Psoas muscle (tissue), 8 donors: ENCODE data around the gene B3GNT8. TPM values are rescaled to one million over a fixed set of nuclear protein-coding genes. Genes with fewer than 3 reads are reported as not detected.

Experiments used
- ATAC-seq, 4 donors: fragments of 200-7000 bp; cut with Tn5 transposase; one replicate each; pipeline ENCODE4 v1.9.1; 2020; ENCODE audit warnings: moderate library complexity in 3 of 4, mild to moderate bottlenecking in 2 of 4
- DNase-seq, 2 donors: peaks; one replicate each; pipeline ENCODE4 v3.0.0-alpha.2; 2020
- H3K27ac ChIP-seq: fragments of 200-600 bp; one replicate; pipeline ENCODE4 v1.8.0; 2022
- H3K27me3 ChIP-seq, 3 donors: fragments of 200-600 bp in 1 of 3; one replicate each; pipeline versions ENCODE4 v1.6.1 to v1.8.0; 2013 to 2022; ENCODE audit warnings: low read length in 2 of 3, mild to moderate bottlenecking in 2 of 3, moderate library complexity in 1 of 3; ENCODE audit not compliant: insufficient read depth in 3 of 3
- H3K36me3 ChIP-seq, 2 donors: fragments of 200-600 bp in 1 of 2; one replicate each; pipeline versions ENCODE4 v1.6.1 to v1.8.0; 2013 to 2022; ENCODE audit warnings: low read depth in 1 of 2, mild to moderate bottlenecking in 1 of 2, moderate library complexity in 1 of 2; ENCODE audit not compliant: insufficient read depth in 1 of 2
- H3K4me1 ChIP-seq: fragments of 200-600 bp; one replicate; pipeline ENCODE4 v1.8.0; 2022
- H3K4me3 ChIP-seq: fragments of 200-600 bp; one replicate; pipeline ENCODE4 v1.8.0; 2022; ENCODE audit warnings: mild to moderate bottlenecking
- H3K9me3 ChIP-seq: fragments of 200-600 bp; one replicate; pipeline ENCODE4 v1.8.0; 2022
- WGBS, 3 donors: extraction: QIAGEN DNeasy Blood & Tissue Kit; methylation state at CpG; one replicate each; pipeline versions ENCODE4 v1.1.6 to v1.1.7; 2013; 5-methylcytosine and 5-hydroxymethylcytosine counted together
- intact Hi-C, 2 donors: fragments of 100-400 bp; cut with DNase I; formaldehyde crosslinking; loops; one replicate each; pipeline versions ENCODE4 v1.11.0 to v1.14.2; 2022
- polyA plus RNA-seq, 3 donors: library from polyadenylated mRNA; stranded (reverse); fragments of 200-250 nt; gene quantifications; one replicate each; pipeline ENCODE4 v1.2.3, GENCODE V29; 2013
- total RNA-seq, 4 donors: library from RNA; stranded (reverse); fragmentation: NEBNext Ultra II Directional in 2 of 4; extraction: Animal tissue kit (Norgen Biotek cat#: 25700) in 2 of 4; gene quantifications; one replicate each; pipeline versions ENCODE4 v1.2.1 to v1.2.4, GENCODE V29; 2021 to 2023
- TF ChIP-seq, protein P1 (sequence below): fragments of 200-600 bp; IDR thresholded peaks from one replicate; pipeline ENCODE4 v1.8.0; 2022; ENCODE audit warnings: antibody characterized with exemption
- donor health status: healthy with polysubstance abuse.
- donor health status: DM: no; HTN: no; CAD: no; lungs with moderate emphysema.
- donor health status: Bipolar disorder and iron deficiency.
- donor health status: healthy.
- donor health status: DM: yes; HTN: yes; CAD: no.
- donor health status: DM: no; HTN: no; CAD: no.
- donor health status: DM: no; HTN: no; CAD: no.
- donor health status: DM: yes; HTN: yes; CAD: no.

The B3GNT8 gene
- total and polyA plus RNA-seq, 7 donors: 0.55 to 1.9 (median 0.96) TPM

DNA sequence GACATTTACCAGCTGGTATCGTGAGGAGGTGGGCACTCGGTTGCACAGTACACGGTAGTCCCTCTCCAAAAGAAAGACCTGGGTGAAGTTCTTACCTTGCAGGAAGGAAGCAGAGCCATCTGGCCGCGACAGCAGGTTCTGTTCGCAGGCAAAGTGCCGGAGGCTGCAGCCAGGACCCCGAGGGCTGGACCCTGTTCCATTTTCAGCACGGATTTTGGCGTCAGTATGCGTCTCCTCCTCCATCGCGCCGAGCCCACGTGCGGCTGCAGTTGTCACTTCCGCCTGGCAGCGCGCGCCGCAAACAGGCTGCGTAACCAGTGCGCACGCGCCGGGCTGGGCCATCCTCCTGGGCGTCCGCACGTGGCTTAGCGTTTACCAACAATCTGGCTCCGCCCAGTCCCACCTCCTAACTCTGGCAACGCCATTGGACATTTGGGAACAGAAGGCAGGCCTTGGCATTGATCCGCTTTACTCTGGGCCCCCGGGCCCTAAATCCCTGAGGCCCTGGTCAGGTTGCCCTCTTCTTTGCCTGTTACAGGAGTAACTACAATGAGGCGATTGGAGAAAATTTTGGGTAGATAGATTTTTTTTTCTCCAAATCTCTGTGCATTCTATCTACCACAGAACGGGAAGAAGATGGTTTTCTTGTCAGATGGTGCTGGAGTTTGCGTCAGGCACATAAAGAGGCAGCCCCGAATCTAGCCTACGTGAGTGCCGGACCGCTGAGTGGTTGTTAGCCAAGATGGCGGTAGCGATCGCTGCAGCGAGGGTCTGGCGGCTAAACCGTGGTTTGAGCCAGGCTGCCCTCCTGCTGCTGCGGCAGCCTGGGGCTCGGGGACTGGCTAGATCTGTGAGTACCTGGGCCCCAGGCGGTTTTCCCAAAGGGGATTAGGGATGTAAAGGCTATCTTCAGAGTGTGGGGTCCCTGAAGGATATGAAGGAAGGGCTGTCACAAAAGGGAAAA lies 29.8 kb downstream of the B3GNT8 start, which contains the start of the genes BCKDHA and EXOSC5:
BCKDHA (plus strand) TSS at position 733 of the 964 bp plus-strand sequence; CDS start at position 743, 10 bp downstream.
EXOSC5 (minus strand) TSS at position 274 of the 964 bp plus-strand sequence; CDS start at position 243, 31 bp downstream.
- H3K4me1 ChIP-seq: peaks cover 12% of the 10 kb centered on the region
- 0 to 1% (median 0%) methylated on average over 50 of the region's 50 CpGs for WGBS, 3 donors
- ATAC-seq: peak; percentile 97 to 99 (median 98)

GRCh38 chr19:41395355-41395754 lies 31.8 kb downstream of the B3GNT8 start:
- Histone ChIP-seq H3K4me1 (peaks cover 12% of the 10 kb centered on the region), H3K27ac (no peak overlapping the region), H3K27me3 (no peaks in the 10 kb centered on the region), H3K4me3 (no peak overlapping the region), H3K9me3 (no peaks in the 10 kb centered on the region), H3K36me3 (peaks cover 4 to 26% of the 10 kb centered on the region in 2 donors)
- DNase-seq (no peak), ATAC-seq (no peak)
- TF ChIP-seq, protein P1, sequence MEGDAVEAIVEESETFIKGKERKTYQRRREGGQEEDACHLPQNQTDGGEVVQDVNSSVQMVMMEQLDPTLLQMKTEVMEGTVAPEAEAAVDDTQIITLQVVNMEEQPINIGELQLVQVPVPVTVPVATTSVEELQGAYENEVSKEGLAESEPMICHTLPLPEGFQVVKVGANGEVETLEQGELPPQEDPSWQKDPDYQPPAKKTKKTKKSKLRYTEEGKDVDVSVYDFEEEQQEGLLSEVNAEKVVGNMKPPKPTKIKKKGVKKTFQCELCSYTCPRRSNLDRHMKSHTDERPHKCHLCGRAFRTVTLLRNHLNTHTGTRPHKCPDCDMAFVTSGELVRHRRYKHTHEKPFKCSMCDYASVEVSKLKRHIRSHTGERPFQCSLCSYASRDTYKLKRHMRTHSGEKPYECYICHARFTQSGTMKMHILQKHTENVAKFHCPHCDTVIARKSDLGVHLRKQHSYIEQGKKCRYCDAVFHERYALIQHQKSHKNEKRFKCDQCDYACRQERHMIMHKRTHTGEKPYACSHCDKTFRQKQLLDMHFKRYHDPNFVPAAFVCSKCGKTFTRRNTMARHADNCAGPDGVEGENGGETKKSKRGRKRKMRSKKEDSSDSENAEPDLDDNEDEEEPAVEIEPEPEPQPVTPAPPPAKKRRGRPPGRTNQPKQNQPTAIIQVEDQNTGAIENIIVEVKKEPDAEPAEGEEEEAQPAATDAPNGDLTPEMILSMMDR: no peak
- WGBS, 3 donors: 57 to 62% (median 61%) methylated on average over 6 of the region's 6 CpGs
- intact Hi-C loops: loop anchor here in 1 of 2 donors (5.0 kb wide), 1 partner anchor 42 kb away; the partner anchor contains the start of gene DMAC2

More for the DNA sequence above, 29.8 kb downstream of the B3GNT8 start, which contains the start of the genes BCKDHA and EXOSC5:
- peak; percentile 100 for DNase-seq
- Histone ChIP-seq H3K4me3 (peak within 1 kb of the TSS; percentile 89), H3K27ac (peak within 1 kb of the TSS; percentile 93), H3K36me3 (peaks cover 0 to 6% of the 10 kb centered on the region in 2 donors), H3K9me3 (no peaks in the 10 kb centered on the region), H3K27me3 (no peaks in the 10 kb centered on the region)
- intact Hi-C loops: loop anchor here in 1 of 2 donors (5.0 kb wide), 1 partner anchor 40 kb away; the partner anchor contains the start of gene DMAC2
- TF ChIP-seq, protein P1: no peak

- ATAC-seq: no peak
- Histone ChIP-seq H3K4me3 (no peak overlapping the region), H3K27ac (no peak overlapping the region), H3K27me3 (no peaks in the 10 kb centered on the region), H3K36me3 (peaks cover 4 to 52% of the 10 kb centered on the region in 2 donors), H3K4me1 (no peaks in the 10 kb centered on the region), H3K9me3 (no peaks in the 10 kb centered on the region)
- intact Hi-C loops: no loop called here
- WGBS, 3 donors: 67 to 72% (median 71%) methylated on average over 12 of the region's 12 CpGs
- TF ChIP-seq, protein P1: no peak
- no peak for DNase-seq
Observed at GRCh38 chr19:41392775-41393174, 34.4 kb downstream of the B3GNT8 start.

GRCh38 chr19:41391618-41392017 lies 35.6 kb downstream of the B3GNT8 start:
- TF ChIP-seq, protein P1: no peak
- H3K4me1 ChIP-seq: no peaks in the 10 kb centered on the region
- 86 to 91% (median 90%) methylated on average over 11 of the region's 11 CpGs for WGBS, 3 donors
- no peaks in the 10 kb centered on the region for H3K27me3 ChIP-seq
- no peak overlapping the region for H3K27ac ChIP-seq
- intact Hi-C loops: no loop called here
- DNase-seq: no peak
- peaks cover 4 to 63% of the 10 kb centered on the region in 2 donors for H3K36me3 ChIP-seq
- no peaks in the 10 kb centered on the region for H3K9me3 ChIP-seq
- no peak for ATAC-seq
- no peak overlapping the region for H3K4me3 ChIP-seq
